Keratinocyte (primary cell): ENCODE results near the gene UCKL1.

Source experiments
- CTCF ChIP-seq, 3 experiments: IDR thresholded peaks in 1 of 3; conservative IDR thresholded peaks in 1 of 3; optimal IDR thresholded peaks in 1 of 3; 2 replicates in 2 of 3; 3 replicates in 1 of 3; pipeline versions ENCODE3 to v1.5.1; 2011; ENCODE audit warnings: low read length in 3 of 3, mild to moderate bottlenecking in 3 of 3, moderate library complexity in 2 of 3, control low read depth in 1 of 3, inconsistent platforms in 1 of 3; ENCODE audit not compliant: insufficient read depth in 2 of 3; ENCODE audit errors: extremely low read depth in 1 of 3
- EZH2 ChIP-seq: IDR thresholded peaks from one replicate; pipeline ENCODE4 v1.6.1; 2012; ENCODE audit warnings: inconsistent platforms, mild to moderate bottlenecking, low read length, moderate library complexity

- TF ChIP-seq CTCF (optimal IDR thresholded peaks at IDR 0.05 in 1 of 3, IDR thresholded peaks at IDR 0.05 in 1 of 3, conservative IDR thresholded peaks at IDR 0.05 in 1 of 3; ENCODE audit: extremely low read depth in 1 of 3, insufficient read depth in 2 of 3, low read length in 3 of 3), result no peak
- TF ChIP-seq EZH2, result no peak
Observed at GRCh38 chr20:63963348-63963741, 7.1 kb upstream of the UCKL1 start.
